IMR-90 (cell line): Measurements from ENCODE around the gene CARD19. TPM values are rescaled to one million over a fixed set of nuclear protein-coding genes. Genes with fewer than 3 reads are reported as not detected.

Source experiments
- ATAC-seq: fragments of 200-7000 bp; cut with Tn5 transposase; 2 replicates; pipeline ENCODE4 v1.9.1; 2020; ENCODE audit warnings: low read depth, mild to moderate bottlenecking, moderate library complexity
- BruUV-seq: library from RNA; stranded (reverse); fragments of 400-500 nt; replicated peaks from 2 replicates; lab custom pipeline; 2021; lab: Mats Ljungman, UMichigan
- CTCF ChIA-PET: fragments of 300-600 bp; formaldehyde crosslinking; extraction: SDS; loops from one replicate; lab custom pipeline; 2021; ENCODE audit warnings: antibody characterized with exemption; lab: Yijun Ruan, JAX
- POLR2A ChIA-PET: fragments of 300-600 bp; sonication (Branson Sonifier 250); formaldehyde crosslinking; loops from one replicate; lab custom pipeline; 2022; ENCODE audit warnings: antibody characterized with exemption; ENCODE audit not compliant: unreplicated experiment; lab: Charles Lee
- DNase-seq: peaks from one replicate; pipeline ENCODE4 v3.0.0; 2013
- H2AFZ ChIP-seq: replicated peaks from 2 replicates; pipeline ENCODE3; 2013; ENCODE audit warnings: low read length, mild to moderate bottlenecking; ENCODE audit not compliant: poor library complexity
- H2AK5ac ChIP-seq: 2 replicates; pipeline ENCODE4 v1.6.1; 2013; ENCODE audit warnings: low read depth, low read length, inconsistent platforms
- H2AK9ac ChIP-seq: replicated peaks from 2 replicates; pipeline ENCODE3; 2013; ENCODE audit warnings: mild to moderate bottlenecking, low read depth, low read length, moderate library complexity; ENCODE audit not compliant: poor library complexity
- H2BK120ac ChIP-seq: 2 replicates; pipeline ENCODE4 v1.6.1; 2013; ENCODE audit warnings: low read depth, low read length, inconsistent platforms
- H2BK15ac ChIP-seq: 3 replicates; pipeline ENCODE4 v1.6.1; 2013; ENCODE audit warnings: low read depth, low read length, inconsistent platforms
- H2BK20ac ChIP-seq: 2 replicates; pipeline ENCODE4 v1.6.1; 2013; ENCODE audit warnings: low read depth, mild to moderate bottlenecking, inconsistent platforms, low read length, moderate library complexity
- H2BK5ac ChIP-seq: 2 replicates; pipeline ENCODE4 v1.6.1; 2013; ENCODE audit warnings: mild to moderate bottlenecking, low read depth, low read length, inconsistent platforms; ENCODE audit not compliant: poor library complexity, severe bottlenecking
- H3K14ac ChIP-seq: replicated peaks from 2 replicates; pipeline ENCODE4 v1.6.1; 2013; ENCODE audit warnings: low read depth, low read length, inconsistent platforms
- H3K18ac ChIP-seq: 2 replicates; pipeline ENCODE4 v1.6.1; 2013; ENCODE audit warnings: low read depth, low read length, control low read depth
- H3K23ac ChIP-seq: 2 replicates; pipeline ENCODE4 v1.6.1; 2013; ENCODE audit warnings: low read depth, low read length, inconsistent platforms
- H3K27ac ChIP-seq: 2 replicates; pipeline ENCODE4 v1.5.1; 2013; ENCODE audit warnings: mild to moderate bottlenecking, control low read depth, low read length; ENCODE audit not compliant: insufficient read depth
- H3K27me3 ChIP-seq: 2 replicates; pipeline ENCODE4 v1.6.1; 2013; ENCODE audit warnings: low read length; ENCODE audit not compliant: control insufficient read depth, insufficient read depth
- H3K36me3 ChIP-seq: 2 replicates; pipeline ENCODE4 v1.6.1; 2013; ENCODE audit warnings: low read length, mixed read lengths; ENCODE audit not compliant: control insufficient read depth, insufficient read depth
- H3K4ac ChIP-seq: 2 replicates; pipeline ENCODE4 v1.6.1; 2013; ENCODE audit warnings: low read depth, low read length, inconsistent platforms
- H3K4me1 ChIP-seq: 2 replicates; pipeline ENCODE4 v1.6.1; 2013; ENCODE audit warnings: low read length, mixed read lengths; ENCODE audit not compliant: control insufficient read depth, insufficient read depth
- H3K4me2 ChIP-seq: 2 replicates; pipeline ENCODE4 v1.6.1; 2013; ENCODE audit warnings: low read depth, mild to moderate bottlenecking, control low read depth, low read length, moderate library complexity
- H3K4me3 ChIP-seq: 2 replicates; pipeline ENCODE4 v1.5.1; 2013; ENCODE audit warnings: low read depth, mild to moderate bottlenecking, control low read depth, low read length, moderate library complexity; ENCODE audit not compliant: insufficient read depth
- H3K56ac ChIP-seq: 2 replicates; pipeline ENCODE4 v1.6.1; 2013; ENCODE audit warnings: low read length, inconsistent platforms; ENCODE audit not compliant: insufficient read depth; ENCODE audit errors: extremely low read depth
- H3K79me1 ChIP-seq, 2 experiments: 2 replicates each; pipeline ENCODE4 v1.6.1; 2013; ENCODE audit warnings: low read length in 2 of 2, inconsistent platforms in 1 of 2, low read depth in 1 of 2
- H3K9ac ChIP-seq: 2 replicates; pipeline ENCODE4 v1.6.1; 2013; ENCODE audit warnings: low read depth, low read length, control low read depth
- H3K9me1 ChIP-seq: 2 replicates; pipeline ENCODE4 v1.6.1; 2013; ENCODE audit warnings: low read length, inconsistent platforms; ENCODE audit not compliant: insufficient read depth
- H3K9me3 ChIP-seq: 2 replicates; pipeline ENCODE4 v1.6.1; 2013; ENCODE audit warnings: low read length; ENCODE audit not compliant: control insufficient read depth, insufficient read depth
- H4K20me1 ChIP-seq: 2 replicates; pipeline ENCODE4 v1.6.1; 2013; ENCODE audit warnings: low read length, inconsistent platforms; ENCODE audit not compliant: insufficient read depth
- H4K5ac ChIP-seq: 2 replicates; pipeline ENCODE4 v1.6.1; 2013; ENCODE audit warnings: mild to moderate bottlenecking, low read depth, low read length, control low read depth
- H4K8ac ChIP-seq, 2 experiments: 2 replicates each; pipeline ENCODE4 v1.6.1; 2013; ENCODE audit warnings: low read depth in 2 of 2, low read length in 2 of 2, control low read depth in 1 of 2, inconsistent platforms in 1 of 2
- H4K91ac ChIP-seq: 2 replicates; pipeline ENCODE4 v1.6.1; 2013; ENCODE audit warnings: low read depth, low read length, inconsistent platforms; ENCODE audit not compliant: insufficient read depth
- BHLHE40 ChIP-seq: fragments of 150-350 bp; IDR thresholded peaks from 2 replicates; pipeline ENCODE4 v1.6.1; 2016; ENCODE audit warnings: mild to moderate bottlenecking, low read depth, low read length
- CEBPB ChIP-seq: IDR thresholded peaks from 2 replicates; pipeline ENCODE4 v1.6.1; 2012; ENCODE audit warnings: low read depth, low read length, improper control_type of control experiment
- CHD1 ChIP-seq: IDR thresholded peaks from 2 replicates; pipeline ENCODE4 v1.6.1; 2012; ENCODE audit warnings: low read depth, low read length, improper control_type of control experiment
- MXI1 ChIP-seq: IDR thresholded peaks from 2 replicates; pipeline ENCODE4 v1.6.1; 2012; ENCODE audit warnings: low read depth, mild to moderate bottlenecking, low read length, moderate library complexity, borderline replicate concordance
- NFE2L2 ChIP-seq: fragments of 150-350 bp; IDR thresholded peaks from 2 replicates; pipeline ENCODE4 v1.6.1; 2016; ENCODE audit warnings: low read depth, mild to moderate bottlenecking, low read length
- POLR2A ChIP-seq: IDR thresholded peaks from 2 replicates; pipeline ENCODE4 v1.6.1; 2012; ENCODE audit warnings: mild to moderate bottlenecking, low read depth, low read length
- RCOR1 ChIP-seq: IDR thresholded peaks from 2 replicates; pipeline ENCODE4 v1.6.1; 2012; ENCODE audit warnings: mild to moderate bottlenecking, low read length, improper control_type of control experiment; ENCODE audit not compliant: insufficient replicate concordance
- WGBS, 2 experiments: methylation state at CpG; one replicate each; pipeline versions ENCODE4 v1.1.5 to v1.1.7; 2013; ENCODE audit warnings: missing lambda C conversion rate in 2 of 2; ENCODE audit not compliant: insufficient read length in 1 of 2; ENCODE audit errors: extremely low coverage in 2 of 2; 5-methylcytosine and 5-hydroxymethylcytosine counted together
- dilution Hi-C: fragments of 300-500 bp; cut with HindIII; formaldehyde crosslinking; loops from one replicate; pipeline ENCODE4 v1.14.3; 2018; ENCODE audit warnings: low sequenced_read_pairs; ENCODE audit not compliant: unreplicated experiment
- in situ Hi-C: fragments of 300-500 bp; cut with MboI; formaldehyde crosslinking; loops from 3 replicates; pipeline ENCODE4 v1.14.3; 2019; ENCODE audit warnings: low sequenced_read_pairs, inconsistent platforms, mixed read lengths
- intact Hi-C: fragments of 100-400 bp; cut with micrococcal nuclease; formaldehyde crosslinking; loops from 2 replicates; pipeline ENCODE4 v1.10.0; 2022
- polyA plus RNA-seq, 3 experiments: library from polyadenylated mRNA; depleted of rRNA; stranded (reverse); fragments of >200 nt; gene quantifications; 2 replicates each; pipeline ENCODE4 v1.2.3, GENCODE V29; 2012; ENCODE audit warnings: low replicate concordance in 1 of 3
- total RNA-seq: library from RNA; depleted of rRNA; stranded (reverse); fragments of >200 nt; gene quantifications from 2 replicates; pipeline ENCODE4 v1.2.3, GENCODE V29; 2012

The CARD19 gene
- total and polyA plus RNA-seq, 2 of the 4 experiments (the other 2 are of a cell fraction) = 17.4 to 111 TPM

GRCh38 chr9:93061791-93062763 is 33.9 kb upstream of the CARD19 start:
- no peak overlapping the region for H3K4me2 ChIP-seq
- H3K9me3 ChIP-seq = no peaks in the 10 kb centered on the region
- H3K27me3 ChIP-seq = peaks cover 11% of the 10 kb centered on the region; the same call in 1 of the 2 replicates
- no peaks in the 10 kb centered on the region for H4K20me1 ChIP-seq
- peak overlapping the region; percentile 58 for H2AFZ ChIP-seq
- BruUV-seq = no TSS peak
- ATAC-seq (no peak), DNase-seq (no peak)
- no peaks in the 10 kb centered on the region for H3K36me3 ChIP-seq
- no peak overlapping the region for H4K91ac ChIP-seq
- CTCF ChIA-PET = no interaction called here
- no peak overlapping the region for H4K8ac ChIP-seq
- H3K79me1 ChIP-seq = no peaks in the 10 kb centered on the region
- H3K4ac ChIP-seq = no peak overlapping the region
- no peak overlapping the region for H2BK120ac ChIP-seq
- in situ Hi-C loops = no loop called here
- no peak overlapping the region for H3K18ac ChIP-seq
- H2BK15ac ChIP-seq = no peak overlapping the region
- no peak overlapping the region for H4K5ac ChIP-seq
- no peak overlapping the region for H2AK9ac ChIP-seq
- H3K23ac ChIP-seq = no peak overlapping the region
- no peaks in the 10 kb centered on the region; the same call in 1 of the 2 replicates for H3K9me1 ChIP-seq
- no peak overlapping the region for H2AK5ac ChIP-seq
- WGBS, 2 experiments = 54% methylated on average over 6 of the region's 19 CpGs; no CpG with 5 or more reads in 1 of the 2 experiments
- peaks cover 2% of the 10 kb centered on the region; the same call in 1 of the 2 replicates for H3K4me1 ChIP-seq
- no peak overlapping the region for H2BK20ac ChIP-seq
- POLR2A ChIA-PET = interaction anchor here (0.5 kb wide), 1 partner anchor 63 kb away, joined by 4 read pairs; no protein-coding TSS in a partner anchor
- no peak overlapping the region for H2BK5ac ChIP-seq
- H3K9ac ChIP-seq = no peak overlapping the region
- TF ChIP-seq NFE2L2 (no peak), MXI1 (no peak), CHD1 (no peak), RCOR1 (no peak), CEBPB (no peak), POLR2A (no peak), BHLHE40 (no peak)
- no peak overlapping the region for H3K27ac ChIP-seq
- intact Hi-C loops = no loop called here
- no peak overlapping the region for H3K4me3 ChIP-seq
- dilution Hi-C loops = no loop called here
- no peak overlapping the region for H3K56ac ChIP-seq
- H3K14ac ChIP-seq = no peak overlapping the region
